IPS DF 4.7 (cell line): ENCODE measurements around the gene BABAM2.

Source experiments
- DNase-seq: peaks from one replicate; pipeline ENCODE4 v3.0.0-alpha.2; 2013; ENCODE audit warnings: low spot score; ENCODE audit errors: extremely low read depth

The BABAM2 gene

GRCh38 chr2:27909901-27910300 is 19.4 kb downstream of the BABAM2 start:
- DNase-seq = no peak

- DNase-seq = no peak
Observed at GRCh38 chr2:27911458-27912210, 21.1 kb downstream of the BABAM2 start.

GRCh38 chr2:27912512-27912911 is 22.0 kb downstream of the BABAM2 start:
- no peak for DNase-seq

GRCh38 chr2:27914041-27914804 is 23.7 kb downstream of the BABAM2 start:
- DNase-seq = no peak

- no peak for DNase-seq
Observed at GRCh38 chr2:27914805-27915175, 24.3 kb downstream of the BABAM2 start.

- no peak for DNase-seq
Observed at GRCh38 chr2:27915191-27915590, 24.7 kb downstream of the BABAM2 start.

- DNase-seq = no peak
Observed at GRCh38 chr2:27915874-27916273, 25.3 kb downstream of the BABAM2 start.

GRCh38 chr2:27916293-27916995 is 25.9 kb downstream of the BABAM2 start:
- no peak for DNase-seq

- DNase-seq = no peak
Observed at GRCh38 chr2:27920148-27920885, 29.8 kb downstream of the BABAM2 start.

GRCh38 chr2:27921424-27921823 is 30.9 kb downstream of the BABAM2 start:
- no peak for DNase-seq

GRCh38 chr2:27921880-27922547 is 31.5 kb downstream of the BABAM2 start:
- no peak for DNase-seq

- DNase-seq = no peak
Observed at GRCh38 chr2:27922842-27923241, 32.3 kb downstream of the BABAM2 start.

- DNase-seq = no peak
Observed at GRCh38 chr2:27925766-27926472, 35.4 kb downstream of the BABAM2 start.

- DNase-seq = no peak
Observed at GRCh38 chr2:27929916-27930486, 39.5 kb downstream of the BABAM2 start.

GRCh38 chr2:27931361-27931950 is 40.9 kb downstream of the BABAM2 start:
- DNase-seq = no peak

- DNase-seq = no peak
Observed at GRCh38 chr2:27932396-27932795, 41.9 kb downstream of the BABAM2 start.

GRCh38 chr2:27935026-27935425 is 44.5 kb downstream of the BABAM2 start:
- no peak for DNase-seq

- DNase-seq = no peak
Observed at GRCh38 chr2:27940090-27940671, 49.7 kb downstream of the BABAM2 start.

- DNase-seq = no peak
Observed at GRCh38 chr2:27940982-27941381, 50.5 kb downstream of the BABAM2 start.
